Measurements from ENCODE around the gene UVSSA. TPM values are rescaled to one million over a fixed set of nuclear protein-coding genes. Genes with fewer than 3 reads are reported as not detected.

UVSSA gene
- total RNA-seq, 1 donor from 2014 or later = 22.8 TPM

GRCh38 chr4:1406394-1406980 is 59.5 kb downstream of the UVSSA start, which contains the start of gene NKX1-1:
Gene NKX1-1 (minus strand): TSS chr4:1406442. CDS start chr4:1406442, 0 bp downstream.
- no peak for DNase-seq (ENCODE audit: low read depth, low spot score)
- TF ChIP-seq CTCF (conservative IDR thresholded peaks at IDR 0.05) = no peak
- Mint-ChIP-seq H3K27me3 (ENCODE audit: low read depth) (peaks cover 64% of the 10 kb centered on the region), H3K27ac (ENCODE audit: unreplicated experiment) (no peak within 1 kb of the TSS), H3K4me3 (no peak within 1 kb of the TSS), H3K36me3 (ENCODE audit: low read depth) (no peaks in the 10 kb centered on the region), H3K4me1 (no peaks in the 10 kb centered on the region), H3K9me3 (peaks cover 2% of the 10 kb centered on the region)

DNA sequence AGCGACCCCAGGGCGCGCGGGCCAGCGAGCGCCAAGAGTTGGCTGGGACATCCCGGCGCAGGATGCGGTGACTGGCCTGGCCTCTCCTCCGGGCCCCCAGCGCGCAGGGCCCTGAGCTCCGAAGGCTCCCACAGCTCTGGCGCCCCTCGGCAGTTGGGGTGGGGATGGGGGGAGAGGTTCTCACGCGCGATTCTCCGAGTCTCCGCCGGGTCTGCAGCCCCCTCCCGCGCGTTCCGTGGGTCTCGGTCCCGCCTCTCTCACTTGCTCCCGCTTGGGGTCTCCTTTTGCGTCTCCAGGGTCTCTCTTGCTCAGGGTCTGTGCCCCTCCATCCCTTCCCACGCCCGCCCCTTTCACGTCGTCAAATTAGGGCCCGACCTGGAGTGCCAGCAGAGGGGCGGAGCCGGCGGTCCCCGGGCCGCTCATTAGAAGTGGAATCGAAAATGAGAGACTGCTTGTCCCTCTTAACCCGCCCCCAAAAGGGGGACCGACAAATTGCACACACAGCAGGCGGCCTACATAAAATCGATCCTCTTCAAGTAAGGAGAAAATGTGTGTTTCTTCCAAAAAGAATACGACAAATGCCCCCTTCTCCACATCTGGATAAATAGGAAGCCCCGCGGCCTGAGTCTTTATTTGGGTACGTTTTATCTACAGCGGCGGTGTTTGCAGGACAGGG is 60.1 kb downstream of the UVSSA start:
- no peak for TF ChIP-seq CTCF (conservative IDR thresholded peaks at IDR 0.05)
- H3K27me3 Mint-ChIP-seq (ENCODE audit: low read depth) = peaks cover 65% of the 10 kb centered on the region

GRCh38 chr4:1407657-1408333 is 60.8 kb downstream of the UVSSA start:
- Mint-ChIP-seq H3K4me1 (no peaks in the 10 kb centered on the region), H3K4me3 (no peak overlapping the region), H3K36me3 (ENCODE audit: low read depth) (no peaks in the 10 kb centered on the region), H3K27me3 (ENCODE audit: low read depth) (peaks cover 67% of the 10 kb centered on the region), H3K27ac (ENCODE audit: unreplicated experiment) (no peak overlapping the region), H3K9me3 (peaks cover 2% of the 10 kb centered on the region)
- no peak for TF ChIP-seq CTCF (conservative IDR thresholded peaks at IDR 0.05)
- no peak for DNase-seq (ENCODE audit: low read depth, low spot score)

More for the DNA sequence above, 60.1 kb downstream of the UVSSA start:
- Mint-ChIP-seq H3K27ac (ENCODE audit: unreplicated experiment) (no peak overlapping the region), H3K36me3 (ENCODE audit: low read depth) (no peaks in the 10 kb centered on the region), H3K9me3 (peaks cover 2% of the 10 kb centered on the region), H3K4me3 (no peak overlapping the region), H3K4me1 (no peaks in the 10 kb centered on the region)
- DNase-seq (ENCODE audit: low read depth, low spot score) = no peak

DNA sequence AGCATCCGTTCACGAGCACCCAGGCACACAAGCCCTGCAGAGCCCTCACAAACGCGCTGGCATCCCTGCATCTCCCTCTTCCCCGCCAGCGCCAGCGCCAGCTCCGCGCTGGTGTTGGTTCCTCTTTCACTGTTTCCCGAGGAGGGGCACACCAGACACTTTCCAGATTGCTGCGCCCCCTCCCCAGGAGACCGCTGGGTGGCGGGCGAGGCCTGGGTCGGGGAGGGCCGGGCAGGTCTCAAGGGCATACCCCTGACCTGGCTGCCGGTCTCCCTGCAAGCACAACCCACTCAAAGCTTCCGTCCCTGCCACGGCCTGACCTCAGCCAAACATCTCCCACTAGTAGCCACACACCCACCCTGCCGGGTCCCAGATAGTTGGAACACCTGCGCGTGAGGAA is 61.4 kb downstream of the UVSSA start:
- DNase-seq (ENCODE audit: low read depth, low spot score) = no peak
- H3K4me1 Mint-ChIP-seq = no peaks in the 10 kb centered on the region
- H3K36me3 Mint-ChIP-seq (ENCODE audit: low read depth) = no peaks in the 10 kb centered on the region
- H3K27ac Mint-ChIP-seq (ENCODE audit: unreplicated experiment) = no peak overlapping the region
- no peak for TF ChIP-seq CTCF (conservative IDR thresholded peaks at IDR 0.05)
- peaks cover 70% of the 10 kb centered on the region for H3K27me3 Mint-ChIP-seq (ENCODE audit: low read depth)
- peak overlapping the region; percentile 47 for H3K4me3 Mint-ChIP-seq
- peaks cover 2% of the 10 kb centered on the region for H3K9me3 Mint-ChIP-seq

DNA sequence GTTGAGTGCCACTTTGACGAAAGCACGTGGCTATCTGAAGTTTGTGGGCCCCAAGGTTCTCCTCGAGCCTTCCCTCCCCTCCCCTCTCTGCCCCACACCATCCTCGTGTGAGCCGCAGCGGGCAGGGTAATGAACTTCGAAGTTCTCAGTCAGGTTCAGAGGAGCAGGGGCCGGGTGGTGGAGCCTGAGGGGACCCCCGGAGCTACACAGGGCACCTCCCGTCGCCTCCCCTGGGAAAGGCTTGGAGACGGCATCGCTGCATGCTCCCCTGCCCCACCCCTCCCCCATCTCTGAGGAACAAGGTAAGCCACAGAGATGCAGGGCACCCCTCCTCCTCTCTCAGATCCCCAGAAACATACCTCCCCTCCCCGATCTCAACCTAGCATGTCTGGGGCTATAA is 62.1 kb downstream of the UVSSA start:
- Mint-ChIP-seq H3K27me3 (ENCODE audit: low read depth) (peaks cover 63% of the 10 kb centered on the region), H3K27ac (ENCODE audit: unreplicated experiment) (no peak overlapping the region), H3K4me3 (no peak overlapping the region), H3K36me3 (ENCODE audit: low read depth) (no peaks in the 10 kb centered on the region), H3K9me3 (peaks cover 2% of the 10 kb centered on the region), H3K4me1 (no peaks in the 10 kb centered on the region)
- no peak for TF ChIP-seq CTCF (conservative IDR thresholded peaks at IDR 0.05)
- DNase-seq (ENCODE audit: low read depth, low spot score) = no peak

Measured in neural crest cell (in vitro differentiated cells).